Gastroesophageal sphincter (tissue), 3 donors: Measurements from ENCODE around the gene SYT14.

Experiments used
- POLR2A ChIP-seq, 2 donors: fragments of 450-650 bp; IDR thresholded peaks; one replicate each; pipeline ENCODE4 v1.6.1; 2017; ENCODE audit warnings: antibody characterized with exemption in 2 of 2, mild to moderate bottlenecking in 2 of 2, moderate library complexity in 1 of 2
- POLR2AphosphoS5 ChIP-seq: sonication (generic); formaldehyde crosslinking; IDR thresholded peaks from one replicate; pipeline ENCODE4 v1.6.1; 2017; ENCODE audit warnings: antibody characterized with exemption
- TF ChIP-seq, protein P1 (sequence below), 4 experiments: fragments of 200-600 bp in 2 of 4; fragments of 450-650 bp in 2 of 4; sonication (generic) in 1 of 4; IDR thresholded peaks; one replicate each; pipeline ENCODE4 v1.5.1; 2017 to 2019; ENCODE audit warnings: antibody characterized with exemption in 4 of 4, mild to moderate bottlenecking in 2 of 4, moderate library complexity in 2 of 4

DNA sequence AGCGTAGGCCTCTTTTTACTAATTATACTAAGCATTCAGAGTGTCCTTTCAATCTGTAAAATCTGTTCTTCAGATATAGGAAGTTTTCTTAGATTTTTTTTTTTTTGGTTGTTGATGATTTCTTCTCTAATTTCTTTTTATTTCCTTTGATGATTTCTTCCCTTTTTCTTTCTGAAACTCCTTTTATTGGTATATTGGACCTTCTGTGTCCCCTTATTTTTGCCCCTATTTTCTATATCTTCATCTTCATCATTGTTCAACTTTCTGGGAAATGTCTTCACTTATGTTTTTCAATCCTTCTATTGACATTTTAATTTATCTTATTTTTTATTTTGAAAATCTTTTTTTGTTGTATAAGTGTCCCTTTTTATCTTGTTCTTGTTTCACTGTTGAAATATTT is 17.2 kb upstream of the SYT14 start:
- TF ChIP-seq POLR2AphosphoS5 (no peak), POLR2A (IDR thresholded peaks at IDR 0.05) (no peak)
- TF ChIP-seq, protein P1, sequence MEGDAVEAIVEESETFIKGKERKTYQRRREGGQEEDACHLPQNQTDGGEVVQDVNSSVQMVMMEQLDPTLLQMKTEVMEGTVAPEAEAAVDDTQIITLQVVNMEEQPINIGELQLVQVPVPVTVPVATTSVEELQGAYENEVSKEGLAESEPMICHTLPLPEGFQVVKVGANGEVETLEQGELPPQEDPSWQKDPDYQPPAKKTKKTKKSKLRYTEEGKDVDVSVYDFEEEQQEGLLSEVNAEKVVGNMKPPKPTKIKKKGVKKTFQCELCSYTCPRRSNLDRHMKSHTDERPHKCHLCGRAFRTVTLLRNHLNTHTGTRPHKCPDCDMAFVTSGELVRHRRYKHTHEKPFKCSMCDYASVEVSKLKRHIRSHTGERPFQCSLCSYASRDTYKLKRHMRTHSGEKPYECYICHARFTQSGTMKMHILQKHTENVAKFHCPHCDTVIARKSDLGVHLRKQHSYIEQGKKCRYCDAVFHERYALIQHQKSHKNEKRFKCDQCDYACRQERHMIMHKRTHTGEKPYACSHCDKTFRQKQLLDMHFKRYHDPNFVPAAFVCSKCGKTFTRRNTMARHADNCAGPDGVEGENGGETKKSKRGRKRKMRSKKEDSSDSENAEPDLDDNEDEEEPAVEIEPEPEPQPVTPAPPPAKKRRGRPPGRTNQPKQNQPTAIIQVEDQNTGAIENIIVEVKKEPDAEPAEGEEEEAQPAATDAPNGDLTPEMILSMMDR (IDR thresholded peaks at IDR 0.05) = no peak
